GM18526 (cell line): ENCODE data around the gene RBM4B.

Experiments used
- POLR2A ChIP-seq: IDR thresholded peaks from 3 replicates; pipeline ENCODE4 v1.6.1; 2011; ENCODE audit not compliant: insufficient read length; ENCODE audit errors: extremely low read depth

The RBM4B gene

DNA sequence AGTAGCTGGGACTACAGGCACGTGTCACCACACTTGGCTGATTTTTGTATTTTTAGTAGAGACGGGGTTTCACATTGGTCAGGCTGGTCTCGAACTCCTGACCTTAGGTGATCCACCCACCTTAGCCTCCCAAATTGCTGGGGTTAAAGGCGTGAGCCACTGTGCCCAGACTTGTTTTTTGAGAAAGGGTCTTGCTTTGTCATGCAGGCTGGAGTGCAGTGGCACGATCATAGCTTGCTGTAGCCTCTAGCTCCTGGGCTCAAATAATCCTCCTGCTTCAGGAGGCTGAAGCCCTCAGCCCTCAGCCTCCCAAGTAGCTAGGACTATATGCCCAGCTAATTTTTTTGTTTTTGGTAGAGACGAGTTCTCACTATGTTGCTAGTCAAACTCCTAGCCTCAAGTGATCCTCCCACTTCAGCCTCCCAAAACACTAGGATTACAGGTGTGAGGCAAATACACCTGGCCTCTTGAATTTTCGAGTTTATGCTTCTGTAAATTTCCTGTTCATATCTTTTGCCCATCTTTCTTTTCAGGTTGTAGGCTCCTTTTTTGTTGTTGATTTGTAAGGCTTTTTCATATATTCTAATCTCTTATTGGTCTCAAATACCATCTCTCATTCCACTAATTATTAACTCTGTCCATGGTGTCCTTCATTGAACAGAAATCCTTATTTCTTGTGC lies 3.4 kb upstream of the RBM4B start:
- TF ChIP-seq POLR2A = no peak

- TF ChIP-seq POLR2A = no peak
Observed at GRCh38 chr11:66676931-66677598, 622 bp downstream of the RBM4B start.

- TF ChIP-seq POLR2A = no peak
Observed at GRCh38 chr11:66676282-66676919, 1.3 kb downstream of the RBM4B start.

DNA sequence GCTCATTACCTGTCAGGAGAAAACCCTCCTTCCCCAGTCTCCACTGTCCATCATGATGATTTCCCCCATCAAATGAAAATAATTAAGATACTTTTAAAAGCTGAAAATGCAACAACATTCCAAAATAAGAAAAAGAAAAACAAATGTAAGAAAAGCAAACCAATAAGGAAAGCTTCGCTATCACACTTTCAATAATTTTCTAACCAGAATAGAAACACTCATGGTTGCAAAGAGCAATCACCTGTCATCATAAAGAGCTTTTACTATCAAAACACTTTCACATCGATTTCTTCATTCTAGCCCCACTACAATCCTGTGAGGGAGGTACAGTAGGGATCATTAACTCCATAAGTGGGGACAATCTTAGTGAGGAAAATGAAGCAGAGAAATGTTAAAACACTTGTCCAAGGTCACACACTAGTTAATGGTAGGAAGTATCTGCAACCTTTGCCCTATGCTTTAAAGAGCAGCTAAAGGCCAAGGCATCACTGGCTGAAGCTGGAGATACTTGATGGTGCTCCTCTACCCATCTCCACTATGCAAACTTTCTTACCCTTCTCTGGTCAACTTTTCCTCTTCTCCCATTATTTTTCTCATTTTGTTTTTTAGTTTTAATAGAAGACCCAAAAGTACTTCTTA lies 2.6 kb downstream of the RBM4B start:
- TF ChIP-seq POLR2A = no peak

- no peak for TF ChIP-seq POLR2A
Observed at GRCh38 chr11:66670816-66671215, 6.9 kb downstream of the RBM4B start.

- no peak for TF ChIP-seq POLR2A
Observed at GRCh38 chr11:66665369-66665768, 12.3 kb downstream of the RBM4B start.

- TF ChIP-seq POLR2A = no peak
Observed at GRCh38 chr11:66663741-66664296, 13.9 kb downstream of the RBM4B start.

DNA sequence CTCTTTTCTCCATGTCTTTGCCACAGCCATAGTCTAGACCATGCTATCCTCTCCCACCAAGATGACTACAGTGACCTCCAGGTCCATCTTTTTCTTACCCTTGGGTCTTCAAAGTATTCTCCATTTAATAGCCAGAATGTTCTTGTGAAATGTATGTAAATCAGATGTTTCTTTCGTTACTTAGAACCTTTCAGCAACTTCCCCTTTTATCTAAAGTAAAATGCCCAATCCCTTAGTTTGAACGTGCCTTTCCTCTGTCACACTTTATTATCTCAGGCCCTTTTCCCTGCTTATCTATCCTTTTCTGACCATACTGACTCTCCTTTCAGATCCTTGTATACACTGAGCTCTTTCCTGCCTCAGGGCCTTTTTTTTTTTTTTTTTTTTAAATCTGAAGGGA lies 17.9 kb downstream of the RBM4B start:
- TF ChIP-seq POLR2A = no peak

- TF ChIP-seq POLR2A = no peak
Observed at GRCh38 chr11:66653123-66653522, 24.6 kb downstream of the RBM4B start.

- TF ChIP-seq POLR2A = no peak
Observed at GRCh38 chr11:66652651-66653050, 25.0 kb downstream of the RBM4B start.

DNA sequence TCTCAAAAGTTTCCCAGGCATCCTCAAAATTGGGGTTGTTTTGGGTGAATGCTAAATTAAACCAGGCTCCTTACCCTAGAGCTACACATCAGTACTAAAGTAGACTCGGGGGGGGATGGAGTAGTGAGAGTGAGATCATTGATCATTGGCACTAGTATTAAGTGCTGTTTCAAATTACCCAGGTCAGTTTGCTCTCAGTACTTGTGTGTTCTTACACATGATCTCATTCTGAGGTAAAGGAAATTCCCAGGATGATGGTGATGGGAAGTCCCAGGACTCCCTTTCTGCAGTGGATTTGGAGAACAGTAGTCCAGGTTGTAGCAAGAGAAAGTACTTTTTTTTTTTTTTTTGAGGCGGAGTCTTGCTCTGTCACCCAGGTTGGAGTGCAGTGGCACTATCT lies 26.7 kb downstream of the RBM4B start:
- TF ChIP-seq POLR2A = no peak

DNA sequence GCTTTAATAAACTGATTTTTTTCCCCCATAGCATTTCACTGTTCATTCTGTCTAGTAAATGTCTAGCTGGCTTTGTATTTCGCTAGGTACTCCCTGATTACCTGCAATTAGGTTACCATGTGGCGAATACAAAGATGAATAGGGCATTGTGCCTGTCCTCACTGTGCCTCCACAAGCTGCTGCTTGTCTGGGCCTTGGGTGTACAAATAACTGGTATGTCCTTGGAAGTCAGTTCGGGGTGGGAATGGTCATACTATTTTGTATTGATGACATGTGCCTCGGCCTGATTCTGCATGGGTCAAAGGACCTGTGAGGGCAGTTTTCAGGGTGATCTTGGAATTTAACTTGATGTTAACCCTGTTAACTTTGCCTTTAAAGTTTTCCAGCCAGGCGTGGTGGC lies 27.8 kb downstream of the RBM4B start:
- TF ChIP-seq POLR2A = no peak

- no peak for TF ChIP-seq POLR2A
Observed at GRCh38 chr11:66646828-66647227, 30.9 kb downstream of the RBM4B start.

GRCh38 chr11:66643745-66644437 lies 33.8 kb downstream of the RBM4B start:
- TF ChIP-seq POLR2A = no peak

DNA sequence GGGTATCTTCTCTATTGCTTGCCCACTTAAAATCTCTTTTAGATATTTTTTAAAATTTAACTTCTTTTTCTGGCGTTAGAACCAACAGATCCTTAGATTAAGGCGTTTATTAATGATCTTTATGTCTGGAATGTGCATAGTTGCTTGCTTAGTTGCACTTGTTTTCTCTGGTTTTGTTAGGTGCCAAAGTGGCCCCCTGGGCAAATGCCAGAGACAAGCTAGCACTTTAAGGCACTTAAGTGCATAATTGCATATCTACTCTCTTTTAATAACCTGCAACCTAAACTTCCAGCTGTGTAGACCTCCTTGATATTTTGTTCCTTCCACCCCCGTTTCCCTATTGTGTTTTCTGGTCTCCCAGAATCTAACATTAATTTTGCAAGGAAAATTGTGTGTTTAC lies 35.9 kb downstream of the RBM4B start:
- no peak for TF ChIP-seq POLR2A
